ENCODE data around the gene CFAP410. TPM values are rescaled to one million over a fixed set of nuclear protein-coding genes. Genes with fewer than 3 reads are reported as not detected.
"Not testable (repeated sequence)": the region's sequence is repeated elsewhere in the genome, so short reads cannot be mapped to it uniquely, and the experiment has no call there.

Gene CFAP410
- total and polyA plus RNA-seq, 11 donors: 10.4 to 31.6 (median 16.4) TPM

DNA sequence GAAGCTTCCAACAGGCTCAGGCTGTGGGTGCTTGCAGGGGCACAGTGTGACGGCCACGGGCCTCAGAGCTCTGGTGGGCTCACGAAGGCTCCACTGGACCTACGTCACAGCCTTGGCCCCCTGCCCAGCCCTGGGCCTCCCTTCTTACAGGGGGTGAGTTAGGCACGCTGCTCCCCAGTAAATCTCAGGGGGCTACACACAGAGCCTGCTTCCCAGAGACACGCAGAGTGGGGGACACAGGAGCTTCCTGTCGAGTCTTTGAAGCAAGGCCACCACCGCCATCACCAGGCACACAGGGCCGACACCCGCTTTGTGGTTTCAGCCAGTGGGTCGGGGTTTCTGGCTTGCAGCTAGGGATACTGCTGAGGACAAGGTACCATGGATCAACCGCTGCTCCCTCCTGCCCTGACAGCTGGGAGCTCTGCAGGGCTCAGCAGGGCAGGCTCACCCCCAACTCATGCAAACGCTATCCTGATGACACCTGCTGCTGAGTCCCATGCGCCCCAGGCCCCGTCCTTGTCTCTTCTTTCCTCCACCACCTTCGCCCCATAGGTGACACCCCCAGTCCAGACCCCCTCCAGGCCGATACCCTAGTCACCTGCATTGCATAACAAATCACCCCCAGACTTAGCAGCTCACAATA is 5.5 kb upstream of the CFAP410 start:
- no peak for TF ChIP-seq CTCF (IDR thresholded peaks at IDR 0.05)
- TF ChIP-seq POLR2A (IDR thresholded peaks at IDR 0.05): no peak
- 77 to 80% (median 77%) methylated on average over 16 to 17 of the region's 17 CpGs for WGBS, 4 donors
- H3K9me3 ChIP-seq: no peaks in the 10 kb centered on the region
- intact Hi-C loops (cut with DNase I): loop anchor here in 4 of 10 donors (10.0 kb wide), 3 partner anchors 110 to 450 kb away; partner anchors contain the start of gene LRRC3 (in 2 of the 4)
- H3K27me3 ChIP-seq: peaks cover 3 to 19% (median 10%) of the 10 kb centered on the region in 9 donors
- H3K27ac ChIP-seq: no peak overlapping the region
- peaks cover 3 to 8% (median 5%) of the 10 kb centered on the region in 12 donors for H3K4me1 ChIP-seq
- ATAC-seq (no peak), DNase-seq (peak in 2 of 5 donors; percentile 30 to 57)
- no peaks in the 10 kb centered on the region for H3K36me3 ChIP-seq
- no peak overlapping the region for H3K4me3 ChIP-seq

DNA sequence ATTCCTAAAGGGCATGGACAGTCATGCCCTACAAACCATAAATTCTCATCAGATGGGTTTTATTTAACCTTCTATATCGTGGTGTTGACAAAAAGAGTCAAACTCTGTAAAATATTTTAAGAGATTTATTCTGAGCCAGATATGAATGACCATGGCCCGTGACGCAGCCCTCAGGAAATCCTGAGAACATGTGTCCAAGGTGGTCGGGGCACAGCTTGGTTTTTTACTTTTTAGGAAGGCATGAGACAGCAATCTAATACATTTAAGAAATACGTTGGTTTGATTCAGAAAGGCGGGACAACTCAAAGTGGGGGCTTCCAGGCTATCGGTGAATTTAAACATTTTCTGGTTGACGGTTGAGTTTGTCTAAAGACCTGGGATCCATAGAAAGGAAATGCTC is 3.8 kb upstream of the CFAP410 start:
- not testable (repeated sequence) for H3K9me3 ChIP-seq, H3K36me3 ChIP-seq, DNase-seq, H3K27me3 ChIP-seq, H3K4me3 ChIP-seq, ATAC-seq, H3K27ac ChIP-seq
- 79 to 87% (median 80%) methylated on average over 8 of the region's 8 CpGs for WGBS, 4 donors
- H3K4me1 ChIP-seq: peaks cover 3 to 14% (median 11%) of the 10 kb centered on the region in 12 donors
- intact Hi-C loops (cut with DNase I): loop anchor here in 4 of 10 donors (10.0 kb wide), 3 partner anchors 112 to 452 kb away; partner anchors contain the start of gene LRRC3 (in 2 of the 4)

GRCh38 chr21:44341726-44342458 is 2.7 kb upstream of the CFAP410 start:
- 72 to 80% (median 74%) methylated on average over 12 of the region's 12 CpGs for WGBS, 4 donors
- not testable (repeated sequence) for ATAC-seq, H3K9me3 ChIP-seq, H3K27me3 ChIP-seq, H3K27ac ChIP-seq, H3K36me3 ChIP-seq, H3K4me3 ChIP-seq
- peaks cover 3 to 19% (median 14%) of the 10 kb centered on the region in 12 donors for H3K4me1 ChIP-seq
- peak in 2 of 5 donors; percentile 5 to 12 for DNase-seq
- intact Hi-C loops (cut with DNase I): loop anchor here in 4 of 10 donors (10.0 kb wide), 3 partner anchors 113 to 453 kb away; partner anchors contain the start of gene LRRC3 (in 2 of the 4)

- WGBS, 4 donors: 6 to 15% (median 9%) methylated on average over 17 to 44 of the region's 47 CpGs
- ATAC-seq: peak; percentile 30 to 54 (median 32)
- H3K27me3 ChIP-seq: no peaks in the 10 kb centered on the region
- TF ChIP-seq CTCF (IDR thresholded peaks at IDR 0.05): peak in 10 of 12 donors; percentile 6 to 56 (median 40)
- no peak for TF ChIP-seq POLR2A (IDR thresholded peaks at IDR 0.05)
- H3K4me1 ChIP-seq: peaks cover 3 to 19% (median 14%) of the 10 kb centered on the region in 12 donors
- DNase-seq: peak; percentile 69 to 80 (median 75)
- H3K9me3 ChIP-seq: no peaks in the 10 kb centered on the region
- H3K4me3 ChIP-seq: peak overlapping the region in 11 of 12 donors; percentile 21 to 94 (median 54)
- peaks cover 0 to 22% (median 12%) of the 10 kb centered on the region in 9 donors for H3K36me3 ChIP-seq
- H3K27ac ChIP-seq: peak overlapping the region in 11 of 12 donors; percentile 50 to 99 (median 76)
- intact Hi-C loops (cut with DNase I): loop anchor here in 3 of 10 donors (2.0 to 10.0 kb wide), 3 partner anchors 27 to 117 kb away; partner anchors contain the start of gene LRRC3 (in 1 of the 3)
Measured at GRCh38 chr21:44337941-44338895, 972 bp downstream of the CFAP410 start.

Data from heart left ventricle (tissue), 16 donors.